ENCODE measurements around the gene RAB11FIP5.

RAB11FIP5 gene

DNA sequence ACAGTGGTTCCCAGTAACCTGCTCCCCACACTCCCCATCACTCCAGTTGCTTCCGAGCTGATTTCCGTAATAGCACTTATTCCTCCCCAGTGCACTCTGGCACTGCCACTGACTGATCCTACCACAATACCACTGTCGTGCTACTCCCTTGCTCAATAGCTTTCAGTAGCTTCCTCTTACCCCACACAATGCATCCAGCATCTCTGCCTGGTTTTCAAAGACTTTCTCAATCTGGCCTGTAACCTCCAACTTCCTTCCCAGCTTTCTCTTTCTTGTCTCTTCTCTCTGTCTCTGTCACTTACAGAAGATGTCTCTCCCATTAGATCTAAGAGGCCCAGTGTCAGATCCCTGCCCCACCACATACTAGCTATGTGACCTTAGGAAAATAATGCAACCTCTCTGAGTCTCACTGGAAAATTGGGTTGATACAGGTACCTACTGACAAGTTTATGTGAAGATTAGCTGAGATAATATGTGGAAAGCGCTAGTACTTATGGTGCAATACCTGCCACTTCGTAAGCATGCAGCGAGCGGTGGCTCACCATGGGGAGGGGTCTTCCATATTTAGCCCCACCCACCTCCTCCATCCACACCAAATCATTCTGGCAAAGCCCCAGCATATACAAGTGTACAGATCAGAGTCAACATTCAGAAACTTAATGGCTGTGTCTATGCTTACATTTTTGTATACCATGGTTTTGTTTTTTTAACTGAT is 77.9 kb downstream of the RAB11FIP5 start:
- no peak for DNase-seq (ENCODE audit: low read depth)
- TF ChIP-seq, protein P1, sequence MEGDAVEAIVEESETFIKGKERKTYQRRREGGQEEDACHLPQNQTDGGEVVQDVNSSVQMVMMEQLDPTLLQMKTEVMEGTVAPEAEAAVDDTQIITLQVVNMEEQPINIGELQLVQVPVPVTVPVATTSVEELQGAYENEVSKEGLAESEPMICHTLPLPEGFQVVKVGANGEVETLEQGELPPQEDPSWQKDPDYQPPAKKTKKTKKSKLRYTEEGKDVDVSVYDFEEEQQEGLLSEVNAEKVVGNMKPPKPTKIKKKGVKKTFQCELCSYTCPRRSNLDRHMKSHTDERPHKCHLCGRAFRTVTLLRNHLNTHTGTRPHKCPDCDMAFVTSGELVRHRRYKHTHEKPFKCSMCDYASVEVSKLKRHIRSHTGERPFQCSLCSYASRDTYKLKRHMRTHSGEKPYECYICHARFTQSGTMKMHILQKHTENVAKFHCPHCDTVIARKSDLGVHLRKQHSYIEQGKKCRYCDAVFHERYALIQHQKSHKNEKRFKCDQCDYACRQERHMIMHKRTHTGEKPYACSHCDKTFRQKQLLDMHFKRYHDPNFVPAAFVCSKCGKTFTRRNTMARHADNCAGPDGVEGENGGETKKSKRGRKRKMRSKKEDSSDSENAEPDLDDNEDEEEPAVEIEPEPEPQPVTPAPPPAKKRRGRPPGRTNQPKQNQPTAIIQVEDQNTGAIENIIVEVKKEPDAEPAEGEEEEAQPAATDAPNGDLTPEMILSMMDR (conservative IDR thresholded peaks at IDR 0.05; ENCODE audit: low read depth, low read length): no peak
- H3K4me3 ChIP-seq (ENCODE audit: low read depth, low read length): no peak overlapping the region

DNA sequence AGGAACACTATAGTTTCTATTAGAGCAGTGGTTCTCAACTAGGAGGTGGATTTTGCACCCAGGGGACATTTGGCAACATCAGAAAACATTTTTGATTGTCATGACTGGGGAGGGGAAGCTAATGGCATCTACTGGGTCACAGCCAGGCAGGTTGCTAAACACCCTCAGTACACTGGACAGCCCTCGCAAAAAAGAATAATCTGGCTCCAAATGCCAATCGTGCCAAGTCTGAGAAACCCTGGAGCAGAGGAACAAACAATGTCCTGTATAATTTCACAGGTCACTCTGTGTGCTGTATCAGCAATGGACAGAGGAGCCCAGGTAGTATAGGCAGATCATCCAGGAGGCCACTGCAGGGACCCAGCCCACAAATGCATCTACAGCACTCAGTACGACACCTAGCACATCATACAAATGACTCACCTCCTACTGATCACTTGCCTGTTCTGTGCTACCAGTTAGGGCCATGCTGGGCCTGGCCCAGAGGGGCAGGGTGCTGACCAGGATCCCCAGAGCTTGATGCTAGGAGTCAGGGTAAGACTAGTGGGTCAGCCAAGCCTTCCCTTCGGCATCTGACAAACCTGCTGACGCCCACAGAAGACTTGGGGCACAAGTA is 78.9 kb downstream of the RAB11FIP5 start:
- TF ChIP-seq, protein P1 (conservative IDR thresholded peaks at IDR 0.05; ENCODE audit: low read depth, low read length): no peak
- no peak overlapping the region for H3K4me3 ChIP-seq (ENCODE audit: low read depth, low read length)
- no peak for DNase-seq (ENCODE audit: low read depth)

DNA sequence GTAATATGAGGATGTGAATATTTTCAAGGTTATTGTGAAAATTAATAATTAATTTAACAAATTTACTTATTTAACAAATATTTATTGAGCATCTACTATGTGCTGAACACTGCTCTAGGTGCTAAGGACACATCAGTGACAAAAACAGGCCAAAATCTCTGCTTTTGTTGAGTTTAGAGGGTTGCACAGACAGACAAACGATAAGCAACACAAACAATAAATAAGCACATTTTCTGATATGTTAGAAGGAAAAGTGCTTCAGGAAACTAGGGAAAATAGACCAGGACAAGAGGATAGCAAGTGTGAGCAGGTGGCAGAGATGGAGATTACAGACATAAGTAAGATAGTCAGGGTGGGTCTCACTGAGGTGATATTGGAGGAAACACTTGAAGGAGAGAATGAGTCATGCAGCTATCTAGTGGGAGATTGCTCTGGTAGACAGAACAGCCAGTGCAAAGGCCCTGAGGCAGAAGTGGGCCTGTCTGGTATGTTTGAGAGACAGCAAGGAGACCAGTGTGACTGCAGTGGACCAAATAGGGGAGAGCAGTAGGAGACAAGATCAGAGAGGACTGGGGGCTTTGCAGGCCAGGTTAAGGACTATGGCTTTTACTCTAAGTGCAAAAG is 79.5 kb downstream of the RAB11FIP5 start:
- DNase-seq (ENCODE audit: low read depth): no peak
- TF ChIP-seq, protein P1 (conservative IDR thresholded peaks at IDR 0.05; ENCODE audit: low read depth, low read length): no peak
- H3K4me3 ChIP-seq (ENCODE audit: low read depth, low read length): no peak overlapping the region

DNA sequence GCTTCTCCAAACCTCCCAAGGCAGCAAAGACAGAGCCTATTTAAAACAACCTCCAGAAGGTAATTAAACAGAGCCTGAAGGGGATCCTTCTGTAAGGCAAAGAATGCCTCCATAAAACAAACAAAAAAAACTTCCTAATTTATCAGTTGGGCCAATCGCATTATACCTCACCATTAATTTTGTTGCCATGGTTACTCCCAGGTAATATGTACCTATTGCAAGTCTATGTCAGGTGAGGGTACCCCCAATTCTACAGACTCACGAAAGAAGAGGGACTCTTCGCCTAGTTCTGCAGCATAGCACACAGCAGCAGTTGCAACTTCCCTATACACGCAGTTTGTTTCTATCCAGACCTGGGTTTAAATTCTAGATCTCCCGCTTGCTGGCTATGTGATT is 80.0 kb downstream of the RAB11FIP5 start:
- no peak overlapping the region for H3K4me3 ChIP-seq (ENCODE audit: low read depth, low read length)
- DNase-seq (ENCODE audit: low read depth): no peak
- TF ChIP-seq, protein P1 (conservative IDR thresholded peaks at IDR 0.05; ENCODE audit: low read depth, low read length): no peak

DNA sequence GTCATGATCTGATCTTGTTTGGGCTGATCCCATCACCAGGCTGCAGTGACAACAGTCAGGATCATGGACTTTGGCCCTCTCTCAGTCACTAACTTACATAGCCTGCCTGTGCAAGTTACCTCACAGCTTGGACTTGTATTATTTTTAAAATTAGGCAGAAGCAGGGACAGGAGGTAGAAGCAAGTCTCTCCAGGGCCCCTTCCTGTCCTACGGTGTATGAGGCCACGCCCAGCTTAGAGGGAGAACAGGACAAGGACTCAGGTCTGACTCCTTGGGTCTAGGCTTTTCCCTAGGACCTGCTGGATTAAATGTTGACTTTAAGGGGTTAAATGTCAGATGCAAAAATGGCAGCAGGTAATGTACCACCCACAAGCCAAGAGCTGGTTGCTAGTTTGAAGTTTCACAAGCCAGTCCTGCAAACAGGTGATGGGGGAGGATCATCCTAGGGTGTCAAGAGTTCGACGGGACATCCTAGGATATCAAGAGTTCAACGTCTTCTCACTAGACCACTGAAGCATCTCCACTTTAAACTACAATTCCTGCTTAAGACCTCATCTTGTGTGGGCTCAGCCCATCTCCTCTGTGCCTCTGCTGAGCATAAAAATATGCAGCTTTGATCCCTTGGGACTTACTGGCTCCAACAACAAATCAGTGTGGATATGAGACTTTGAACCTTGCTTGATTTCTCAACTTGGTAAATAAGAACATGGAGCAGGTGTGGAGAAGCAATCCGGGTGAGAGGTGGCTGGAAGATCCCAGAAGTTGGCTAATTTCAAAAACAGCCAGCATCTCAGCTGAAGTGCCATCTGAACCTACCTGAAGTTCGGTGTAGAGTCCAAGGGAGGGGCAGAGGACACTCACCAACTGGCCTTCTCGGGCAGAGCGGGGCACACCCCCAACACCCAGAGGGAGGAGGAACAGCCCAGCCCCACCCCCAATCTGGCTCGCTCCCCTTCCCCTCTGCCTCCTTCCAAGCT is 80.7 kb downstream of the RAB11FIP5 start:
- H3K4me3 ChIP-seq (ENCODE audit: low read depth, low read length): no peak overlapping the region
- peak; percentile 39 for DNase-seq (ENCODE audit: low read depth)
- TF ChIP-seq, protein P1 (conservative IDR thresholded peaks at IDR 0.05; ENCODE audit: low read depth, low read length): no peak

DNA sequence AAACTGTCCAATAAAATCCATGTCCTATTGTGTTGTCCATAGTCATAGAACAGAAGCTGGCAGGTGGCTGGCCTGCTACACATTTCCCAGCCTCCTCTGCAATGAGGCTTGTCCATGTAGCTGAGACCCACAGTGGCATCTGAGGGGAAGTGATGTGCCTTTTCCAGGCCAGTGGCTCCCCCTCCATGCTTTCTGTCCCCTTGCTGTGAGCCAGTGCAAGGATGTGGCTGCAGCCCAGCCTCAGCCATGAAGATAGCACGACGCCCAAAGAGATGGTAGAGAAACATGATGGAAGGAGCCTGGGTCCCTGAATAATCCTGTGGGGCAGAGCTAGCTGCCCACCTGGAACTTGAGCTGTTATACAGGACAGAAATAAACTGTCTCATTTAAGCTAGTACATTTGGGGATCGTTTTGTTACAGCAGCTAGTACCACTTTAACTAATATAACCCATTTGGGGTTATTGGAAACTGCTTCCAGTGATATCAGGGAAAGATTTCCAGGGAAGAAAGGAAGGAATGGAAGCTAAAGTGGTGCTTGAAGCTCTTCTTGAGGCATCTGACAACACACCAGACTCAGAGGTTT is 81.6 kb downstream of the RAB11FIP5 start:
- no peak for DNase-seq (ENCODE audit: low read depth)
- no peak overlapping the region for H3K4me3 ChIP-seq (ENCODE audit: low read depth, low read length)
- TF ChIP-seq, protein P1 (conservative IDR thresholded peaks at IDR 0.05; ENCODE audit: low read depth, low read length): no peak

Data from choroid plexus epithelial cell (primary cell).